Suppressor macrophage (primary cell): ENCODE measurements around the gene PRKACB.

ENCODE experiments used
- DNase-seq, 4 experiments: peaks; one replicate each; pipeline ENCODE4 v3.0.0-alpha.2; 2020 to 2022

The PRKACB gene

GRCh38 chr1:84156210-84156621 is 12.1 kb downstream of the PRKACB start:
- DNase-seq, result peak in 3 of 4 experiments; percentile 2 to 57 (median 45)

- DNase-seq, result peak; percentile 31 to 74 (median 59)
These were observed 15.6 kb downstream of the PRKACB start for GRCh38 chr1:84159533-84160240.

GRCh38 chr1:84162295-84162694 is 18.2 kb downstream of the PRKACB start:
- no peak for DNase-seq

GRCh38 chr1:84163123-84163931 is 19.3 kb downstream of the PRKACB start:
- DNase-seq, result no peak

- no peak for DNase-seq
These were observed 20.1 kb downstream of the PRKACB start for GRCh38 chr1:84164161-84164560.

GRCh38 chr1:84164567-84165021 is 20.5 kb downstream of the PRKACB start:
- DNase-seq, result no peak

GRCh38 chr1:84165601-84166000 is 21.5 kb downstream of the PRKACB start:
- no peak for DNase-seq

- DNase-seq, result no peak
These were observed 22.7 kb downstream of the PRKACB start for GRCh38 chr1:84166797-84167196.

- DNase-seq, result no peak
These were observed 24.7 kb downstream of the PRKACB start for GRCh38 chr1:84168783-84169182.

- peak in 1 of 4 experiments; percentile 1 for DNase-seq
These were observed 26.1 kb downstream of the PRKACB start for GRCh38 chr1:84170171-84170570.

- DNase-seq, result no peak
These were observed 27.4 kb downstream of the PRKACB start for GRCh38 chr1:84171481-84171880.

- DNase-seq, result no peak
These were observed 30.0 kb downstream of the PRKACB start for GRCh38 chr1:84174051-84174556.

GRCh38 chr1:84181350-84182005 is 37.4 kb downstream of the PRKACB start:
- no peak for DNase-seq

- no peak for DNase-seq
These were observed 46.4 kb downstream of the PRKACB start for GRCh38 chr1:84190455-84190854.

- DNase-seq, result no peak
These were observed 48.6 kb downstream of the PRKACB start for GRCh38 chr1:84192681-84193080.

GRCh38 chr1:84198832-84199231 is 54.8 kb downstream of the PRKACB start:
- DNase-seq, result no peak

- no peak for DNase-seq
These were observed 55.2 kb downstream of the PRKACB start for GRCh38 chr1:84199257-84199656.

- no peak for DNase-seq
These were observed 58.1 kb downstream of the PRKACB start for GRCh38 chr1:84202126-84202525.

- no peak for DNase-seq
These were observed 62.3 kb downstream of the PRKACB start for GRCh38 chr1:84206375-84206774.

GRCh38 chr1:84208935-84209334 is 64.9 kb downstream of the PRKACB start:
- no peak for DNase-seq

GRCh38 chr1:84214115-84214956 is 70.3 kb downstream of the PRKACB start:
- DNase-seq, result no peak

GRCh38 chr1:84217239-84217638 is 73.2 kb downstream of the PRKACB start:
- DNase-seq, result no peak
